Measurements from ENCODE around the gene ZNF618.
"Not testable (repeated sequence)": the region's sequence is repeated elsewhere in the genome, so short reads cannot be mapped to it uniquely, and the experiment has no call there.

Gene ZNF618

GRCh38 chr9:114080195-114080772, 204.2 kb downstream of the ZNF618 start:
- Histone ChIP-seq H3K9ac (ENCODE audit: low read depth, low read length) (no peak overlapping the region), H3K4me1 (ENCODE audit: control insufficient read depth, insufficient read depth, low read length) (no peaks in the 10 kb centered on the region), H3K4me3 (ENCODE audit: low read depth, low read length) (no peak overlapping the region), H3K27me3 (ENCODE audit: control insufficient read depth, insufficient read depth, low read length) (no peaks in the 10 kb centered on the region), H3K27ac (ENCODE audit: low read depth, low read length) (no peak overlapping the region), H3K36me3 (ENCODE audit: control insufficient read depth, insufficient read depth, low read length) (no peaks in the 10 kb centered on the region), H3K9me3 (ENCODE audit: control insufficient read depth, insufficient read depth, low read length) (no peaks in the 10 kb centered on the region)

GRCh38 chr9:114080773-114081440, 204.8 kb downstream of the ZNF618 start:
- Histone ChIP-seq H3K4me1 (ENCODE audit: control insufficient read depth, insufficient read depth, low read length) (no peaks in the 10 kb centered on the region), H3K27me3 (ENCODE audit: control insufficient read depth, insufficient read depth, low read length) (no peaks in the 10 kb centered on the region), H3K9me3 (ENCODE audit: control insufficient read depth, insufficient read depth, low read length) (no peaks in the 10 kb centered on the region), H3K36me3 (ENCODE audit: control insufficient read depth, insufficient read depth, low read length) (no peaks in the 10 kb centered on the region), H3K4me3 (ENCODE audit: low read depth, low read length) (no peak overlapping the region), H3K27ac (ENCODE audit: low read depth, low read length) (no peak overlapping the region), H3K9ac (ENCODE audit: low read depth, low read length) (no peak overlapping the region)

GRCh38 chr9:114081441-114082016, 205.4 kb downstream of the ZNF618 start:
- Histone ChIP-seq H3K9ac (ENCODE audit: low read depth, low read length) (no peak overlapping the region), H3K4me3 (ENCODE audit: low read depth, low read length) (no peak overlapping the region), H3K9me3 (ENCODE audit: control insufficient read depth, insufficient read depth, low read length) (no peaks in the 10 kb centered on the region), H3K36me3 (ENCODE audit: control insufficient read depth, insufficient read depth, low read length) (no peaks in the 10 kb centered on the region), H3K27ac (ENCODE audit: low read depth, low read length) (no peak overlapping the region), H3K4me1 (ENCODE audit: control insufficient read depth, insufficient read depth, low read length) (no peaks in the 10 kb centered on the region), H3K27me3 (ENCODE audit: control insufficient read depth, insufficient read depth, low read length) (no peaks in the 10 kb centered on the region)

- no peak overlapping the region for H3K4me3 ChIP-seq (ENCODE audit: low read depth, low read length)
- H3K27ac ChIP-seq (ENCODE audit: low read depth, low read length): no peak overlapping the region
- no peaks in the 10 kb centered on the region for H3K27me3 ChIP-seq (ENCODE audit: control insufficient read depth, insufficient read depth, low read length)
- H3K9ac ChIP-seq (ENCODE audit: low read depth, low read length): no peak overlapping the region
- no peaks in the 10 kb centered on the region for H3K36me3 ChIP-seq (ENCODE audit: control insufficient read depth, insufficient read depth, low read length)
- H3K9me3 ChIP-seq (ENCODE audit: control insufficient read depth, insufficient read depth, low read length): no peaks in the 10 kb centered on the region
- no peaks in the 10 kb centered on the region for H3K4me1 ChIP-seq (ENCODE audit: control insufficient read depth, insufficient read depth, low read length)
Measured at GRCh38 chr9:114082017-114082762, 206.1 kb downstream of the ZNF618 start.

GRCh38 chr9:114082763-114083412, 206.8 kb downstream of the ZNF618 start:
- H3K36me3 ChIP-seq (ENCODE audit: control insufficient read depth, insufficient read depth, low read length); H3K4me1 ChIP-seq (ENCODE audit: control insufficient read depth, insufficient read depth, low read length); H3K27me3 ChIP-seq (ENCODE audit: control insufficient read depth, insufficient read depth, low read length); H3K9ac ChIP-seq (ENCODE audit: low read depth, low read length); H3K9me3 ChIP-seq (ENCODE audit: control insufficient read depth, insufficient read depth, low read length); H3K27ac ChIP-seq (ENCODE audit: low read depth, low read length); H3K4me3 ChIP-seq (ENCODE audit: low read depth, low read length): not testable (repeated sequence)

GRCh38 chr9:114083666-114084065, 207.6 kb downstream of the ZNF618 start:
- H3K27me3 ChIP-seq (ENCODE audit: control insufficient read depth, insufficient read depth, low read length): no peaks in the 10 kb centered on the region
- no peaks in the 10 kb centered on the region for H3K9me3 ChIP-seq (ENCODE audit: control insufficient read depth, insufficient read depth, low read length)
- no peaks in the 10 kb centered on the region for H3K36me3 ChIP-seq (ENCODE audit: control insufficient read depth, insufficient read depth, low read length)
- H3K4me1 ChIP-seq (ENCODE audit: control insufficient read depth, insufficient read depth, low read length): no peaks in the 10 kb centered on the region
- H3K9ac ChIP-seq (ENCODE audit: low read depth, low read length): no peak overlapping the region
- no peak overlapping the region for H3K4me3 ChIP-seq (ENCODE audit: low read depth, low read length)
- no peak overlapping the region for H3K27ac ChIP-seq (ENCODE audit: low read depth, low read length)

GRCh38 chr9:114084282-114085073, 208.4 kb downstream of the ZNF618 start:
- Histone ChIP-seq H3K9me3 (ENCODE audit: control insufficient read depth, insufficient read depth, low read length) (no peaks in the 10 kb centered on the region), H3K4me1 (ENCODE audit: control insufficient read depth, insufficient read depth, low read length) (no peaks in the 10 kb centered on the region), H3K27ac (ENCODE audit: low read depth, low read length) (no peak overlapping the region), H3K36me3 (ENCODE audit: control insufficient read depth, insufficient read depth, low read length) (no peaks in the 10 kb centered on the region), H3K4me3 (ENCODE audit: low read depth, low read length) (no peak overlapping the region), H3K9ac (ENCODE audit: low read depth, low read length) (no peak overlapping the region), H3K27me3 (ENCODE audit: control insufficient read depth, insufficient read depth, low read length) (no peaks in the 10 kb centered on the region)

GRCh38 chr9:114085387-114085789, 209.3 kb downstream of the ZNF618 start:
- Histone ChIP-seq H3K9ac (ENCODE audit: low read depth, low read length) (no peak overlapping the region), H3K27ac (ENCODE audit: low read depth, low read length) (no peak overlapping the region), H3K36me3 (ENCODE audit: control insufficient read depth, insufficient read depth, low read length) (no peaks in the 10 kb centered on the region), H3K9me3 (ENCODE audit: control insufficient read depth, insufficient read depth, low read length) (no peaks in the 10 kb centered on the region), H3K27me3 (ENCODE audit: control insufficient read depth, insufficient read depth, low read length) (no peaks in the 10 kb centered on the region), H3K4me3 (ENCODE audit: low read depth, low read length) (no peak overlapping the region), H3K4me1 (ENCODE audit: control insufficient read depth, insufficient read depth, low read length) (no peaks in the 10 kb centered on the region)

GRCh38 chr9:114086009-114086408, 209.9 kb downstream of the ZNF618 start:
- H3K9me3 ChIP-seq (ENCODE audit: control insufficient read depth, insufficient read depth, low read length): no peaks in the 10 kb centered on the region
- no peaks in the 10 kb centered on the region for H3K4me1 ChIP-seq (ENCODE audit: control insufficient read depth, insufficient read depth, low read length)
- no peak overlapping the region for H3K4me3 ChIP-seq (ENCODE audit: low read depth, low read length)
- no peak overlapping the region for H3K27ac ChIP-seq (ENCODE audit: low read depth, low read length)
- no peaks in the 10 kb centered on the region for H3K36me3 ChIP-seq (ENCODE audit: control insufficient read depth, insufficient read depth, low read length)
- H3K9ac ChIP-seq (ENCODE audit: low read depth, low read length): no peak overlapping the region
- no peaks in the 10 kb centered on the region for H3K27me3 ChIP-seq (ENCODE audit: control insufficient read depth, insufficient read depth, low read length)

- no peak overlapping the region for H3K27ac ChIP-seq (ENCODE audit: low read depth, low read length)
- H3K9ac ChIP-seq (ENCODE audit: low read depth, low read length): no peak overlapping the region
- H3K9me3 ChIP-seq (ENCODE audit: control insufficient read depth, insufficient read depth, low read length): no peaks in the 10 kb centered on the region
- no peaks in the 10 kb centered on the region for H3K27me3 ChIP-seq (ENCODE audit: control insufficient read depth, insufficient read depth, low read length)
- H3K4me1 ChIP-seq (ENCODE audit: control insufficient read depth, insufficient read depth, low read length): no peaks in the 10 kb centered on the region
- no peaks in the 10 kb centered on the region for H3K36me3 ChIP-seq (ENCODE audit: control insufficient read depth, insufficient read depth, low read length)
- H3K4me3 ChIP-seq (ENCODE audit: low read depth, low read length): no peak overlapping the region
Measured at GRCh38 chr9:114086607-114087006, 210.5 kb downstream of the ZNF618 start.
